Iris pigment epithelial cell (primary cell): ENCODE results near the gene STIL.
A peak's percentile ranks its signal among the peaks of the same experiment; 100 is the strongest.
"Not testable (repeated sequence)": the region's sequence is repeated elsewhere in the genome, so short reads cannot be mapped to it uniquely, and the experiment has no call there.

ENCODE experiments used
- DNase-seq: peaks from one replicate; pipeline ENCODE4 v3.0.0-alpha.2; 2011; ENCODE audit warnings: low read depth

The STIL gene

GRCh38 chr1:47319968-47320367 is 6.0 kb upstream of the STIL start:
- not testable (repeated sequence) for DNase-seq

- DNase-seq, result peak; percentile 85
Measured at GRCh38 chr1:47317841-47318240, 3.9 kb upstream of the STIL start.

- no peak for DNase-seq
Measured at GRCh38 chr1:47309427-47309826, 4.5 kb downstream of the STIL start.

GRCh38 chr1:47302472-47302871 is 11.5 kb downstream of the STIL start:
- DNase-seq, result no peak

- DNase-seq, result no peak
Measured at GRCh38 chr1:47298025-47298699, 15.8 kb downstream of the STIL start.

GRCh38 chr1:47295579-47295978 is 18.4 kb downstream of the STIL start:
- DNase-seq, result no peak

GRCh38 chr1:47294863-47295262 is 19.1 kb downstream of the STIL start:
- not testable (repeated sequence) for DNase-seq

- DNase-seq, result not testable (repeated sequence)
Measured at GRCh38 chr1:47288116-47288515, 25.8 kb downstream of the STIL start.

GRCh38 chr1:47280142-47280541 is 33.8 kb downstream of the STIL start:
- peak; percentile 57 for DNase-seq

- no peak for DNase-seq
Measured at GRCh38 chr1:47276850-47277249, 37.1 kb downstream of the STIL start.

- DNase-seq, result peak; percentile 8
Measured at GRCh38 chr1:47275811-47276210, 38.1 kb downstream of the STIL start.

- not testable (repeated sequence) for DNase-seq
Measured at GRCh38 chr1:47265529-47265928, 48.4 kb downstream of the STIL start.

GRCh38 chr1:47262787-47263413 is 51.0 kb downstream of the STIL start:
- peak; percentile 52 for DNase-seq

- no peak for DNase-seq
Measured at GRCh38 chr1:47257224-47257623, 56.7 kb downstream of the STIL start.

GRCh38 chr1:47252795-47253194 is 61.2 kb downstream of the STIL start:
- DNase-seq, result no peak

- DNase-seq, result no peak
Measured at GRCh38 chr1:47252369-47252768, 61.6 kb downstream of the STIL start.

- DNase-seq, result no peak
Measured at GRCh38 chr1:47249755-47250154, 64.2 kb downstream of the STIL start.

GRCh38 chr1:47244339-47244862 is 69.5 kb downstream of the STIL start:
- DNase-seq, result no peak

GRCh38 chr1:47243910-47244309 is 70.0 kb downstream of the STIL start:
- DNase-seq, result no peak

- DNase-seq, result no peak
Measured at GRCh38 chr1:47241114-47242113, 72.5 kb downstream of the STIL start.

GRCh38 chr1:47238935-47239592 is 74.9 kb downstream of the STIL start:
- DNase-seq, result no peak

- no peak for DNase-seq
Measured at GRCh38 chr1:47235806-47236205, 78.1 kb downstream of the STIL start.
